HG03460 (cell line): ENCODE results near the gene KIF27.
A peak's percentile ranks its signal among the peaks of the same experiment; 100 is the strongest.
"Not testable (repeated sequence)": the region's sequence is repeated elsewhere in the genome, so short reads cannot be mapped to it uniquely, and the experiment has no call there.

ENCODE experiments used
- ATAC-seq: cut with Tn5 transposase; IDR thresholded peaks from one replicate; pipeline ENCODE4 v1.9.1; 2021; ENCODE audit not compliant: unreplicated experiment

Gene KIF27

DNA sequence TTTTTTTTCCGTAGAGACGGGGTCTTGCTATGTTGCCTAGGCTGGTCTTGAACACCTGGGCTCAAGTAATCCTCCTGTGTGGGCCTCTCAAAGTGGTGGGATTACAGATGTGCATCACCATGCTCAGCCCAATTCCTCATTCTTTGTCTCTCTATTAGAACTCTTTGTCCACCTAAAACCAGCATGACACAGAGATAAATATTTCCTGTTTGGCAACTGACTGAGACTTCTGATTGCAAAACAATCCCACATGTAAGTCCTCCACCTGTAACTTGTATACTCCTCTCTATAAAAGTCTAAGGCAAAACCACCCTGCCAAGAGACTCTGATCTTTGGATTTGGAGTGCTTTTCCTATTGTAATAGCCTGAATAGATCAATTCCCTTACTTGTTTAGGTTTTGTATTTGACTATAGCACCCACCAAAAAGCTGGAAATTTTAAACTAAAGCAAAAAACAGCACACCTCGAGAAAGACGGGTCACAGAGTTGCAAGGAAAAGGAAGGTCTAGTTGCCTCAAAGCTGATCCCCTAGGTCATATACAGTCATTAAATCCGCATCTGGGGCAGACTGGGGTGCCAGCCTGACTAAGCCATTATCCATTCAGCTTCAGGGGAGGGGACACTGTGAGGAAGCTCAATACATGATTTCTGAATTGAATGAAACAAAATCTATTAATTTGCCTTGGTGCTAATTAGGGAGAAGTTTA, 13.5 kb upstream of the KIF27 start:
- ATAC-seq: no peak

DNA sequence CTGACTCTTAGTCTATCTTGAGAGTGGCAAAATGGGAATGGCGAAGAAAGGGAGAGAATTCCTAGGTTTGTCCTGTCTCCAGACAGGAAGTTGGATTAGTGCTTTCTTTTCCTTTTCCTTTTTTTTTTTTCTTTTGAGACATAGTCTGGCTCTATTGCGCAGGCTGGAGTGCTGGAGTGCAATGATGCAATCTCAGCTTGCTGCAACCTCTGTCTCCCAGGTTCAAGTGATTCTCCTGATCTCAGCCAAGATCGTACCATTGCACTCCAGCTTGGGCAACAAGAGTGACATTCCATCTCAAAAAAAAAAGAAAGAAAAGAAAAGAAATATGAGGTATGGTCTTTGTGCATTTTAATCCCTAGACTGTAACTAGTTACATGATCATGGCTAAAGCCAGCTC, 12.6 kb upstream of the KIF27 start:
- no peak for ATAC-seq

DNA sequence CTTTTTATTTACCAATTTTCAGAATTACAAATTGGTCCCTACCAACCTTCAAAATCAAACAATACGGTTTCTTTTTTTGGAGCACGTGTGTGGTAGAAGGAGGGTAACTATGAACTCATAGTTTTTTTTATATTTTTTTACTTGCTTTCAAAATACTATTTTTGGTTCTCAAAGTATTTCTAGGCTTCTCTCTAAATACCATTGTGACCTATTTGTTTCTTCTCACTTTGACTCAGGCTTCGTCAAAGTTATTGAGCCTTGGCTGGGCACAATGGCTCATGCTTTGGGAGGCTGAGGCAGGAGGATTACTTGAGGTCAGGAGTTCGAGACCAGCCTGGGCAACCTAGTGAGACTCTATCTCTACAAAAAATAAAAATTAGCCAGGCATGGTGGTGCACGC, 11.6 kb upstream of the KIF27 start:
- no peak for ATAC-seq

DNA sequence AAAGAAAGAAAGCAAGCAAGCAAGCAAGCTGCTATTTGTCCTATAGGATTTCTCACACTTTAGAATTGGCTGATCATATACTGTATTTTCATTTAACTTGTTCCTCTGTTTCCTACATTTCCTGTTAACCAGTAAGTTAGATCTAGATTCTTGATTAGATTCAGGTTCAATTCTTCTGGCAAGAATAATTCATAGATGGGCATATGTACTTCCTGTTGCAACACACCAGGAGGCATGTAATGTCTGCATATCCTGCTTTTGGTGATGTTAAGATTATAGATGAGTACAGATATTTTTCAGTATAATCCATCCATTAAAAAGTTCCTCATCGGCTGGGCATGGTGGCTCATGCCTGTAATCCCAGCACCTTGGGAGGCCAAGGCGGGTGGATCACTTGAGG, 10.8 kb upstream of the KIF27 start:
- ATAC-seq: no peak

DNA sequence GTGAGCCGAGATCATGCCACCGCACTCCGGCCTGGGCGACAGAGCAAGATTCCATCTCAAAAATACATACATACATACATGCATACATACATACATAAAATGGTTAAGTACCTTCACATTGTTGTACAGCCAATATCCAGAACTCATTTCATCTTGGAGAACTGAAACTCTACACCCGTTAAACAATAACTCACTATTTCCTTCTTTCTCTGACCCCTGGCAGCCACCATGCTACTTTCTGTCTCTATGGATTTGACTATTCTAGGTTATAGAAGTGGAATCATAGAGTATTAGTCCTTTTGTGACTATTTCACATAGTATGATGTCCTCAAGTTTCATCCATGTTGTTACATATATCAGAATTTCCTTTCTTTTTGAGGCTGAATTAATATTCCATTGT, 9.6 kb upstream of the KIF27 start:
- ATAC-seq: no peak

DNA sequence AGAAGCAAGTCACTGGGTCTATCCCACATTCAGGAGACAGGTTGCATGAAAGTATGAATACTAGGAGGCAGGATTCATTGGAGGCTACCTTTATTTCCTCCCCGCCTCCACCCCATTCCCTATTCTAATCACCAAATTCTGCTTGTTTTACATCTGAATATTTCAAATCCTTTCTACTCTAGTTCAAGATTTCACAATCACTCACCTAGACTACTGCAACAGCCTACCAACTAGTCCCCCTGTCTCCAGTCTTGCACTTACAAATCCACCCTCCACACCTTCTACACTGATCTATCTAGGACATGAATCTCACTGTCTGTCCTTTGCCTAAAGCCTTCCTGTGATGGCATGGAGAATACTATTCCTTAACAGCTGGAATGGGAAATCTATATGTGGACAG, 6.4 kb upstream of the KIF27 start:
- ATAC-seq: no peak

DNA sequence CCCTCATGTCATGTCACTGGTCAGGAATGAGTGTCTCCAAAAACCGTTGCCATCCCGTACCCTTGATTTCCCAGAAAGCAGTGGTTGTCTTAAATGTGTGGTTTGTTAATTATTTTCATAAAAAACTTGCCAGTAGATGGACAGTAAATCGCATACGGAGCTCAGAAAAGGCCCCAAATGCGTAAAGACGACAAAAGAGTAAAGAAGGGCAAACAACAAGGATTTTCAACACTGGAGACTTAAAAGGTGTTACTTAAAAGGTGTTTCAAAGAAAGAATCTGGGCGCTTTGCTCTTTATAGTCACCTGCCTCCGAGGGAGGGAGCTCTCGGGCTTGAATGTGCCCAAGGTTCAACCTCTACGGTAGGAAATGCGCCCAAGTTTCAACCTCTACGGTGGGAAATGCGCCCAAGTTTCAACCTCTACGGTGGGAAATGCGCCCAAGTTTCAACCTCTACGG, 734 bp downstream of the KIF27 start:
- peak; percentile 24 for ATAC-seq

DNA sequence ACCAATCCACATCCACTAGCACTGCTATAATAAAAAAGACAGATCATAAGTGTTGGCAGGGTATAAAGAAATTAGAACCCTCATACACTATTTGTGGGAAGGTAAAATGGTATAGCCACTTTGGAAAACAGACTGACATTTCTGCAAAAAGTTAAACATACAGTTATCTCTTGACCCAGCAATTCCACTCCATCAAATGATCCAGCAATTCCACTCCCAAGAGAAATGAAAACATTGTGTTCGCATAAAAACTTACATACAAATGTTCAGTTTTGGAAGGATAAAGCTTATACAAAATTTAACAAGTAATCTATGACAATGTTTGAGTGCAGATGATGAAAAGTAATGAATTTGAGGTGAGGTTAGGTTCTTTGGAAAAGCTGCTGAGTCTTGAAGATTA, 2.1 kb downstream of the KIF27 start:
- no peak for ATAC-seq

DNA sequence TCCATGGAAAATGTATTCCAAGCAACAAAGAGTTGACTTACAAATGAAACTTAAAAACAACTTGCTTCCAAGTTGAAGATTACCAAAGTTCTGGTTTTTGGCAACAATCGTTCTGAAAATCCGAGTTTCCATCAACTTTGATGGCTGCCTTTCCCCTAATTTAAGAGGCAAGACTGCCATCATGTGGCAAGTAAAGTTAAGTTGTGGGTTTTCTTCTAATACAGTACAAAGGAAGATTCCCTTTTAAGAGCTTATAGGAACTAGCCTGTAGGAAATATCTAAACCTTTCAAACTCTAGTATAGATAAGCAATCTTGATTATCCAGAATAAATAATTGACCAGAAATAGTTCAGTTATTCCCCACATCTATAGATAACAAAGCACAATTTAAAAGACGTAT, 9.0 kb downstream of the KIF27 start:
- ATAC-seq: not testable (repeated sequence)

DNA sequence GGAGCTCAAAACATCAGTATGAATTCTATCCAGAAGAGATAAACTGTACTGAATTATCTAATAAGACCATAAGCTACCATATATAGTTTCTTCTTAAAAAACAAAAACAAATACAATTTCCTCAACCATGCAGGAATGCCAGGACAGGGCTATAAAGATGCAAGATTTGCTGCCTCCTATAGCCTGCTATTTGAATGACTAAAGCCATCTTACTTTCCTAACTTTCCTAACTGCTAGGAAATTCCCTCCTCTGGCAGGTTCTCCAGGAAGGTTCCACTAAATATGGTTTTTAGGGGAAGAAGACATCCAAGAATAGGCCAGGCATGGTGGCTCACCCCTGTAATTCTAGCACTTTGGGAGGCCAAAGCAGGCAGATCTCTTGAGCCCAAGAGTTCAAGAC, 15.1 kb downstream of the KIF27 start:
- no peak for ATAC-seq

DNA sequence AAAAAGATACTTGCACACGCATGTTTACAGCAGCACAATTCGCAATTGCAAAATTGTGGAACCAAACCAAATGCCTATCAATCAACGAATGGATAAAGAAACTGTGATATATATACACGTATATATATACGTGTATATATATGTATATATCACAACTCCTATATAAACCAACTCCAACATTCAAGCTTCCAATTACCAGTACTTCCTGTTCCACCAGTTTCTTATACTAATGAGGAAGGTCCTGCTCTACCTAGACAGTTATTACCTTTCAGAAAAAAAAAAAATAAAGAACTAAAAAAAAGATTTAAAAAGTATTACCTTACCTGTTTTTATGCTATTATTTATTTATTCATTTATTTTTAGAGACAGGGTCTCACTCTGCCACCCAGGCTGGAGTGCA, 20.6 kb downstream of the KIF27 start:
- not testable (repeated sequence) for ATAC-seq

DNA sequence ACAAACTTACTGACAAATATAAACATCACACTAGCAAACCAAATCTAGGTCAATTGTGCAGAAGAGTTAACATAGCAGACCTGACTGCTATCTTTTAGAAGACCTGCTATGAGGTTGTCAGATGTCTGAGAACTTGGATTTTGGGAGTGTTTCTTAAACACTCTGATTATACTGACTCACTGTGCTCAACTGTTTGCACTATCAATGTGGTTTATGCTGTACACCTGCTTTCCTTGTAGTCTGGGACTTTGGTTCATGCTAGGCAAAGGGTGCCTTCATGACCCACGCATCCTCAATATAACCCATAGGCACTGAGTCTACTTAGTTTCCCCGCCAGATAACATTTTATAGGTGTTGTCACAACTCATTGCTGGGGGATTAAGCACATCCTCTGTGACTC, 26.9 kb downstream of the KIF27 start:
- ATAC-seq: not testable (repeated sequence)

DNA sequence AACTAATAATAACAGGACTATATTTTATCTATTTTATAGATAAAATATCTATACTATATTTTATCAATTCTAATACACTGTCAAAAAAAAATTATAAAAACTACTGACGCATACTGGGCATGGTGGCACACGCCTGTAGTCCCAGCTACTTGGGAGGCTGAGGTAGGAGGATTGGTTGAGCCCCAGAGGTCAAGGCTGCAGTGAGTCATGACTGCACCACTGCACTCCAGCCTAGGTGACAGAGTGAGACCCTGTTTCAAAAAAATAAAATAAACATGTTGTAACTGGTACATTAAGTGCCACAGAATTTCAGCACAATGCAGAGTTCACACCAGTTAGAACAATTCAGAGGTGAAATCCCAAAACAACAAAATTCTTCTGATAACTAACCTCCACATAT, 34.7 kb downstream of the KIF27 start:
- ATAC-seq: not testable (repeated sequence)

DNA sequence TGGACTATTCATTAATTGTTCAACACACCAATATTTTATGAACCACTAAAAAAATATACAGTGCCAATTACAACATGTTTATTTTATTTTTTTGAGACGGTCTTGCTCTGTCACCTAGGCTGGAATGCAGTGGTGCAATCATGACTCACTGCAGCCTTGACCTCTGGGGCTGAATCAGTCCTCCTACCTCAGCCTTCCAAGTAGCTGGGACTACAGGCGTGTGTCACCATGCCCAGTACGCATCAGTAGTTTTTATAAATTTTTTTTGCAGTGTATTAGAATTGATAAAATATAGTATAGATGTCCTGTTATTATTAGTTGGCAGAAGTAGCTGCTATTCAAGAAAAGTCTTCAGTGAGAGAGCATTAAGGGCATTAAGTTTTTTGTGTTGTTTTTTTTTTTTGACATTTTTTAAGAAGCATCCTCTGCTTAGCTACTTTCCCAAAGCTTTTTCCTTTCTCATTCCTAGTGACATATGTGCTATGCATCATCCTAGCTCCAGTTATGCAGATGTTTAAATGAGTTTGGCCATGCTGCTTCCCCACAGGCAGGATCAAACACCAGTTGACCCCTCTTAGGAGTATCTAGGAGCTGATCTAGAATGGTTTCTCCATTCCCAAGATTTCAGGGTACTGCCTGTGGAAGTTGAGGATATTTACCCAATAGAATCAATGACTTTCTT, 35.5 kb downstream of the KIF27 start:
- ATAC-seq: not testable (repeated sequence)

DNA sequence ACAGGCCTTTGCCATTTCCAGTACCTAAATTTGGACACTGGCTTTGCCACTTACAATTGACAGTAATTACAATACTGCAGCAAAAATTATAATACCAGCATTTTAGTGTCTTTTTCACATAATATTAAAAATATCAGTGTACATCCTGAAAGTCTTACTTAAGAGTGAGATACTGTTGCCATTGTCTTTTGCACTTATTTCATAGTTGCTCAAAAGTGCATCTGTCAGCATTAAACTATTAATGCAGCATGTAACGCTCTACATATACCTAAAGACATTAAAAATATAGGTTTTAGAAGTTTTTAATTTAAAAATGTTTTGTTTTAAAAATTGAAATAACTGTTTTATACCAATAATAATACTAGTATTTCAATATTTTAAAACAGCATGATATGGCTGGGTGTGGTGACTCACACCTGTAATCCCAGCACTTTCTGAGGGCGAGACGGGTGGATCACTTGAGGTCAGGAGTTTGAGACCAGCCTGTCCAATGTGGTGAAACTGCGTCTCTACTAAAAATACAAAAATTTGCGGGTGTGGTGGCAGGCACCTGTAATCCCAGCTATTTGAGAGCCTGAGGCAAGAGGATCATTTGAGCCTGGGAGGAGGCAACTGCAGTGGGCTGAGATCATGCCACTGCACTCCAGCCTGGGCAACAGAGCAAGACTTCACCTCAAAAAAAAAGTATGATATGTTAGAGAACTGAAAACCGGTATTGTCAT, 39.4 kb downstream of the KIF27 start:
- not testable (repeated sequence) for ATAC-seq

DNA sequence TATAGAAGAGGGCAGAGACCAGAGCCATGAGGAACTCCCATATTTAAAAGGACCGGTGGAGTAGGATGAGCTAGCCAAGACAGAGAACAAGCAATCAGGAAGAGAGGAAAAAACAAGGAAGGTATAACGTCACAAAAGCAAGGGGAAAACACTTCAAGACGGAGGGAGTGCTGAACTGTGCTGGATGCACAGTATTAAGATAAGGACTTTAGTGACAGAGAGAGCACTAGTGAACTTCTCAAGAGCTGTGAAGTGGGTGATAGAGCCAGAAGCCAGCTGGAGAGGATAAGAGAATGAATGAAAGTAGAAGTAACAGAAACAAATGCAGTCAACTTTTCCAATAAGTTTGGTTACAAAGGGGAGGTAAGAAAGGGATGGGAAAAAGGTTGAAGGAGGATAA, 45.7 kb downstream of the KIF27 start:
- not testable (repeated sequence) for ATAC-seq

DNA sequence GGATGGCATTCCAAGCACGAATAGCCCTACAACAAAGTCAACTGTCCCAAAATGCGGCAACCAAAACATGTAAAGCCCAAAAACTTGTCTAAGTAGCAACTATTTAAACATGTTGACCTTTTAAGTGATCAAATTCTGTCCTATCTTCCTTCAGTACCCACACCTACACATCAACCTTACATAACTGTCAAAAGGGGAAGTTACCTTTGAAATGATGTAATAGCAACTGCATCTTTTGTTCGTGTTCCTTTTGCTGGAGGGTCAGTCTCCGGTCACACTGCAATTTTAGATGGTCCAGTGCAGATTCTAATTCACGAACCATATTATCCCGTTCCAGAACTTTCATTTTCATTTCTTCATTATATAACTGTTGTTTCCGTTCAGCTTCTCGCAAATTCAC, 71.3 kb downstream of the KIF27 start:
- ATAC-seq: not testable (repeated sequence)

DNA sequence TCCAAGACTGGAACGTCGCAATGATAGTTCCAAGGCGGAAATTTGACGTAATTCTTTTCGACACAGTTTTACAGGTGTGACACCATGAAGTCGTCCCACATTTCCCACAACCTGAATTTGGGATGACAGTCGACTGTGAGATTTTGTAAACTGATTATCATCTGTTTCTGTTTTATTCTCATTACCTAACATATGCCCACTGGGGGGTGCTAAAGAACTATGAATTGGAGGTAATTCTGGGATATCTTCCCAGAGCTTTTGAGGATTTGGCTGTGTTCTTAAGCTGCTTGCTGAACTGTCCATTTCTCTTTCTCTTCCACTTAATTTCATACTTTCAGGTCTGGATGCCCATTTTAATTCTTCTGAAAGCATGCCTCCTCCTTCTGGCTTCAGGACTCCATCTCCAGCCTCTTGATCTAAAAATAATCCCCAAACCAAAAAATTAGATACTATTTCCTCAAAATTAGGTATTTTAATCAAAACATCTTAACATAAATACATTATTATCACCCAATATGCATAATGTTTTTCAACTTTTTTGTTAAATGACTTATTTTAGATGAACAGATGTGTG, 84.1 kb downstream of the KIF27 start:
- ATAC-seq: not testable (repeated sequence)

DNA sequence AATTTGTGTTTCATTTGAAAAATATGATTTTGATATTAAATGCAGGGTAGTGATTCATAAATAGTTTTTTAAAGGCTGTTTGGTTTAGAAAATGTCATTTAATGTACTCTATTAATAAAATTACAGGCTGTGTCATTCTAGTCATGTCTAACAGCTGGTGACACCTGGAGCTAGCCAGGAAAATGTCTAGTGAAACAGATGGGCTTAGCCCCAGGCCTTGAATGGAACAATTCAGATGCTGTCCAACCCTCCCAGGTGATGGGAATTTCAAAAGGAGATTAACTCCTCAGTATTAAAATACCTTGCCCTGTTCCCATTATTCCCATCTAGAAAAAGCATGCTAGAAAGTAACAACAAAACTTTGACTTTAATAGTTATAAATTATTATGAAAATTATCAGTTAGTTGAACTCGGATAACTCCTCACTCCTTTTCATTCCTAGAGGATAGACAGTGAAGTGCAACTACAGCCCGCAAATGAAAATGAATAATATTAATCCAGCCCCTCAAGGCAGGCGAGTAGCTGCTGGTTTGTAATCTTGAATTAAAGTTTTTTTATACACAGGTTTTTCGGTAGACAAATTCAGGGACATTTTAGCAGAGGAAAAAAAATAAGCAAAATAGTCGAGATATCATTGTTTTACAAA, 90.7 kb downstream of the KIF27 start:
- not testable (repeated sequence) for ATAC-seq

DNA sequence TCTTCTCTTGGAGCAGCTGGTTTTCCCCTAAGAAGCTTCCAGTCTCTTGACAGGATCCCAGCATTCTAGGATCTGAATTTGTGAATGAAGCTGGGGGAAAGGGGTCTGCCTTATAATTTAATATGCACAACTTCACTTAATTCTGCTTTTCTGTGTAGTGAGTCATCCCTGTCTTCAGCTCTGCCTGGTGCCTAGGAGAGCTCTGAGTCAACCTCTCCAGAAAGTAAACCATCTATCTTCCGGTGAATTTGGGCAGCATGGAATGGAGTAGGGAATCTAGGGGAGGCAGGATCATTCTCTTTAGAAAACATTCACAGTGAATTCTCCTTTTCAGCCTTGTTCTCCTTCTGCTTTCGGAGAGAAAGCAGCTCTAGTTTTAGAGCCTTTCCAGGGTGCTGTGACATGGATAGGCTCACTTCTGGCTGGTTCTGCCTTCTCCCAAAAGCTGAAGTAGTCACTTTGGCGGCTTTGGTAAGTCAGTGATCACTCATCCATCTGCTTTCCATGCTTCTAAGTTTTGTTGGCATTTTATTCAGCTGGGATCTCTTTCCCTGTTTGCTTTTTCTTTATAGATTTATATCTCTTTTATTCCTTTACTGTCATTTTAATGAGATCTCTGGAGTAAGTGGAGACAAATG, 96.1 kb downstream of the KIF27 start:
- not testable (repeated sequence) for ATAC-seq
